ENCODE measurements around the gene FBN3.

- TF ChIP-seq CTCF (conservative IDR thresholded peaks at IDR 0.05; ENCODE audit: low read length) (peak; percentile 81), EZH2phosphoT487 (IDR thresholded peaks at IDR 0.05; ENCODE audit: borderline replicate concordance) (no peak)
Measured at GRCh38 chr19:8158411-8159074, 9.2 kb upstream of the FBN3 start.

Data from Loucy (cell line).